ENCODE measurements around the gene IDS.

IDS gene

DNA sequence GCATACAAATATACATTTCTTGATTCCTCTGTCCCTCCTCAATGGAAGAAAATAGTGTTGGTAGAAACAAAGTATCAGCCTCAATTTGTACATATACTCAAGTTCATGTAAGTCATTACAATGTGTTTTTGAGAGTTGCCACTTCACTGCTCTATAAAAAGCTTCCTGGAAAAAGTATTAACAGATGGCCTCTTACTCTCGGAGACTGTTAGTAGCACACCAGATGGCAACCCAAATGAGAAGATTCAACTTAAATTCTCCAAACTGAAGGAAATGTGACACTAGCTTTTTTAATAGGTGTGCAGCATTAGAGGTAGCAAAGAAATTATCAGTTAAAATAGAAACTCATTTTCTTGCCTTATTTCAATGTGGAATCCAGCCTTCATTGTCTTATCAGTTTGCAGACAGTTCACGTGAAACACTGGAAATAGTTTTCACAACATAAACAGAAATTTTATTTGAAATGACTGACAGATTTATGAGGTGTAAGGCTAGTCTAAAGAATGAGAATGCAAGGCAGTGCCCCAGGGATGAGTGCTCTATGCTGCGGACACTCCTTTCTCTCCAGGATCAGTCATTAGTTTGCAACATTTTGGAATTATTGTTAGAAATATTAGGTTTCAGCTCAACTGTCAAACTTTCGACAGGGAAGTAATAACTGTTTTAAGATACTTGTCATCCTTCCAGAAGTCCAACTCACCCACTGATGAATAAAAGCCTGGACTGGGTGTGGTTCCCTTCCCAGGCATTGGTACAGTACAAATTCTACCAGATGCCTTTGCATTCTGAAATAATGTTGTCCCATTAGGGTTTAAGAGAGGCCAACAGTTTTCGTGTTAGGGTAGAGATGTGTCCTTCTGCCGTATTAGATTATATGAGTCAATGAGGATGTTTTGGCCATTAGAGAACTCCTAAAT lies 50.9 kb downstream of the IDS start:
- DNase-seq: no peak

DNA sequence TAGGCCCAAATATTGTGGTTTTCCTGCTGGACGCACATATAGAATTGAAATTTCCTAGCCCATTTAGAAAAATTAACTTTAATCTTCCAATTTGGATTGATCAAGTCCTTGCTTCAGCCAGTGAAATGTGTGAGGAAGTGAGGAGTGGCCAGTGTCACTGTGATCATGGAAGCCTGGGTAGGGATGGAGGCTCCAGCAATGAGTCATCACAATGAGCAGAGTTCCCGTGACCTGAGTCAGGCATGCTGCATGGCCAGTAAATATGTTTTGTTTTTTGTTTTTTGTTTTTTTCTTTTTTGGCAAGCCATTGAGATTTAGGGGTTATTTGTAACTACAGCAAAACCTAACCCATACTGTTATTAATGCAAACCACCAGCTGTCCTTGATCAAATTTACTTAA lies 52.1 kb downstream of the IDS start:
- DNase-seq: no peak

DNA sequence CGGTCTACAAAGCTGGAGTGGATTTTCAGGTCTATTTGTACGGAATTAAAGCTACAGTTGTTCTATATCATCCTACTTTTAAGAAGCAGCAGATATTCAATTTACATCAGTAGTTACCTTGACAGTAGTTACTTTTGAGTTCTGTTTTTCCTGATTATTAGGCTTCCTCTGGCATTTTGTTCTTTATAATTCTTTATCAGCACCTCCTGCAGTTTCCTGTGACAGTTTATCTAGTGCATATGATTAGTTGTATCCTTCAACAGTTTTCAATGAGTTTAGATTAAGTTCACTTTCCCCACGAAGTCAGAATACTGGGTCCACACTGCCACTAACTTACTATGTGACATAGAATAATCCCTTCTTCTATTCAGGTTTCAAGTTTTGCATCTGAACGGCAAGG lies 71.7 kb downstream of the IDS start:
- DNase-seq: no peak

DNA sequence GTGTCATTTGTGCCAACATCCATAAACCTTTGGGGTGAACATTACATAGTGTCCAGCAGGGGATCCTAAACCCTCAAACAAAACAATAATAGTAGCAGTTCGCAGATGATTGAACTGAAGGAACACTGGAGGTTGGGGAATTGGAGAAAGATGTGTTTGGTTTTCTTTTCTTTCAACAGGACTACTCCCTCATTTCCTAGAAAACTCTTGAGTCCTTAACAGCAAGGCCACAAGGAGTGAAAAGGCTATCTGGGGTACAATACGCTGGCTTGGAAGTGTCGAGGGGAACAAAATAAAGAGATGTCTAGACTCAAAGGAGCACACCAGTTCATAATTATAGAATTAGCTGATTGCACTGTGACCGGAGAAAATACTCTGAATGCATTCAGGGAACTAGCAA lies 72.1 kb downstream of the IDS start:
- DNase-seq: no peak

All from activated CD4-positive, alpha-beta T cell treated with anti-CD3 and anti-CD28 coated beads, Interleukin-2, Interleukin-6, amounts not matched to agents 100 ng/mL and 50 ng/mL, durations not matched to agents 16 hours and 8 hours (primary cell).